AG09319 (cell line): Measurements from ENCODE around the gene MIR17HG.

ENCODE experiments used
- DNase-seq: peaks from one replicate; pipeline ENCODE4 v3.0.0-alpha.2; 2010; ENCODE audit warnings: low read depth; ENCODE audit errors: extremely low read depth
- CTCF ChIP-seq: IDR thresholded peaks from 2 replicates; pipeline ENCODE4 v1.5.1; 2011; ENCODE audit warnings: low read depth, mild to moderate bottlenecking, inconsistent platforms, low read length, moderate library complexity

Gene MIR17HG

GRCh38 chr13:91323349-91323748 is 24.1 kb upstream of the MIR17HG start:
- no peak for DNase-seq
- no peak for TF ChIP-seq CTCF

- no peak for TF ChIP-seq CTCF
These were observed 21.3 kb upstream of the MIR17HG start for GRCh38 chr13:91326146-91326545.

GRCh38 chr13:91328726-91329125 is 18.8 kb upstream of the MIR17HG start:
- no peak for DNase-seq
- no peak for TF ChIP-seq CTCF

More at GRCh38 chr13:91326146-91326545, 21.3 kb upstream of the MIR17HG start:
- no peak for DNase-seq

- no peak for DNase-seq
- TF ChIP-seq CTCF, result no peak
These were observed 17.8 kb upstream of the MIR17HG start for GRCh38 chr13:91329733-91330132.

- no peak for TF ChIP-seq CTCF
- DNase-seq, result no peak
These were observed 16.2 kb upstream of the MIR17HG start for GRCh38 chr13:91331047-91331915.

GRCh38 chr13:91346062-91346461 is 1.4 kb upstream of the MIR17HG start:
- no peak for DNase-seq
- TF ChIP-seq CTCF, result no peak

- DNase-seq, result no peak
- TF ChIP-seq CTCF, result no peak
These were observed 661 bp upstream of the MIR17HG start for GRCh38 chr13:91346850-91347201.
